ENCODE measurements around the gene FAM222A.

DNA sequence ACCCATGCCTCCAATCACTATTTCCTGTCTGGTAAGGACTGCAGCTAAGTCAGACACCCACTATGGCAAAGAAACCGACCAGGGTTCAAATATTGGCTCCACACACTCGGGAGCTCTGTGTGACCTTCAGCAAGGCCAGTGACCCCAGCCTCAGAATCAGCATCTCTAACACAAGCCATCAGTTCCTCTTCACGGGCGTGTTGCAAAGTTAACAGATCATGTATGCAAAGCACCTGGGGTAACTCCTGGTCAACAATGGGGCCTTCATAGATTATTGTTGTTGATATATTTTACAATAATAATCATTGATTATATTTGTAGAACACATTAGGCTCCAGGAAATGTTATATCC lies 6.2 kb upstream of the FAM222A start:
- TF ChIP-seq, protein P1, sequence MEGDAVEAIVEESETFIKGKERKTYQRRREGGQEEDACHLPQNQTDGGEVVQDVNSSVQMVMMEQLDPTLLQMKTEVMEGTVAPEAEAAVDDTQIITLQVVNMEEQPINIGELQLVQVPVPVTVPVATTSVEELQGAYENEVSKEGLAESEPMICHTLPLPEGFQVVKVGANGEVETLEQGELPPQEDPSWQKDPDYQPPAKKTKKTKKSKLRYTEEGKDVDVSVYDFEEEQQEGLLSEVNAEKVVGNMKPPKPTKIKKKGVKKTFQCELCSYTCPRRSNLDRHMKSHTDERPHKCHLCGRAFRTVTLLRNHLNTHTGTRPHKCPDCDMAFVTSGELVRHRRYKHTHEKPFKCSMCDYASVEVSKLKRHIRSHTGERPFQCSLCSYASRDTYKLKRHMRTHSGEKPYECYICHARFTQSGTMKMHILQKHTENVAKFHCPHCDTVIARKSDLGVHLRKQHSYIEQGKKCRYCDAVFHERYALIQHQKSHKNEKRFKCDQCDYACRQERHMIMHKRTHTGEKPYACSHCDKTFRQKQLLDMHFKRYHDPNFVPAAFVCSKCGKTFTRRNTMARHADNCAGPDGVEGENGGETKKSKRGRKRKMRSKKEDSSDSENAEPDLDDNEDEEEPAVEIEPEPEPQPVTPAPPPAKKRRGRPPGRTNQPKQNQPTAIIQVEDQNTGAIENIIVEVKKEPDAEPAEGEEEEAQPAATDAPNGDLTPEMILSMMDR (IDR thresholded peaks at IDR 0.05) = no peak
- no peak for TF ChIP-seq POLR2A (IDR thresholded peaks at IDR 0.05)
